Osteocyte (in vitro differentiated cells): ENCODE results near the gene MT3. TPM values are rescaled to one million over a fixed set of nuclear protein-coding genes. Genes with fewer than 3 reads are reported as not detected.

Experiments
- DNase-seq: peaks from one replicate; pipeline ENCODE4 v3.0.0; 2021; ENCODE audit warnings: mixed read lengths; ENCODE audit not compliant: unreplicated experiment; ENCODE audit errors: extremely low spot score
- H3K27ac Mint-ChIP-seq: one replicate; pipeline ENCODE4 v1.8.0; 2021; ENCODE audit warnings: mild to moderate bottlenecking, mixed read lengths; ENCODE audit not compliant: unreplicated experiment
- H3K27me3 Mint-ChIP-seq: one replicate; pipeline ENCODE4 v1.8.0; 2021; ENCODE audit warnings: mixed read lengths; ENCODE audit not compliant: unreplicated experiment
- H3K36me3 Mint-ChIP-seq: one replicate; pipeline ENCODE4 v1.8.0; 2021; ENCODE audit warnings: mixed read lengths; ENCODE audit not compliant: unreplicated experiment
- H3K4me1 Mint-ChIP-seq: one replicate; pipeline ENCODE4 v1.8.0; 2021; ENCODE audit warnings: mixed read lengths; ENCODE audit not compliant: unreplicated experiment
- H3K4me3 Mint-ChIP-seq: one replicate; pipeline ENCODE4 v1.8.0; 2021; ENCODE audit warnings: mild to moderate bottlenecking, moderate library complexity, mixed read lengths; ENCODE audit not compliant: unreplicated experiment
- H3K9me3 Mint-ChIP-seq: one replicate; pipeline ENCODE4 v1.8.0; 2021; ENCODE audit warnings: mixed read lengths; ENCODE audit not compliant: unreplicated experiment
- total RNA-seq: library from RNA; stranded (reverse); gene quantifications from 2 replicates; pipeline ENCODE4 v1.2.1, GENCODE V29; 2021
- TF ChIP-seq, protein P1 (sequence below): fragments of 200-600 bp; sonication (generic); IDR thresholded peaks from 2 replicates; pipeline ENCODE4 v1.5.0; 2021; ENCODE audit warnings: antibody characterized with exemption, mild to moderate bottlenecking, moderate library complexity

Gene MT3
- total RNA-seq, 1 donor from 2014 or later, result not detected

DNA sequence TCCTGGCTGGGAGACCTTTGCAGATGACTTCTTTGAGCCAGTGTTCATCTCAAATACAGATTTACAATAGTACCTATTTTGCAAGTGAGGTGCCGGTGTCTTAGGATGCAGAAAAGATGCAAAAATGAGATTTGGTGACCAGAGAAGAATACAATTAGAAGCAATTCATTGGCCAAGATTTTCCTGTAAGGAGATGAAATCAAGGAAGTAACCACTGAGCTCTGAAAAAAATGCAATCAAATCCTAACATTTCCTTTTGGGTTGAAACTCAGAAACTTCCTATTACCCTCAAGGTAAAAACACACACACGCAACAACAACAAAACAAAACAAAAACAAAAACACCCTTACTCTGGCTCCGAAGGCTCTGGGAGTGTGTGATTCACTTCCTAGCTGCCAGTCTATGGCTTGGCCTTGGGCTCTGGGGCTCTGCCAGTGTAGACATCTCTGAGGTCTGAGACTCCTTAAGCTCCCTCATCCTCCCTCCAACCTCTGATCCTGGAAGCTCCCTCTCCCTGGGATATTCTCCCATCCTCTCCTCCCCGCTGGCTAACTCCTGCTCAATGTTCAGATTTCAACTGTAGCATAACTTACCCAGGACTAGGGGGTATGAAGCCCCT is 41.3 kb upstream of the MT3 start:
- Mint-ChIP-seq H3K36me3 (no peaks in the 10 kb centered on the region), H3K4me1 (peaks cover 5% of the 10 kb centered on the region), H3K27ac (no peak overlapping the region), H3K27me3 (no peaks in the 10 kb centered on the region), H3K4me3 (no peak overlapping the region), H3K9me3 (no peaks in the 10 kb centered on the region)
- TF ChIP-seq, protein P1, sequence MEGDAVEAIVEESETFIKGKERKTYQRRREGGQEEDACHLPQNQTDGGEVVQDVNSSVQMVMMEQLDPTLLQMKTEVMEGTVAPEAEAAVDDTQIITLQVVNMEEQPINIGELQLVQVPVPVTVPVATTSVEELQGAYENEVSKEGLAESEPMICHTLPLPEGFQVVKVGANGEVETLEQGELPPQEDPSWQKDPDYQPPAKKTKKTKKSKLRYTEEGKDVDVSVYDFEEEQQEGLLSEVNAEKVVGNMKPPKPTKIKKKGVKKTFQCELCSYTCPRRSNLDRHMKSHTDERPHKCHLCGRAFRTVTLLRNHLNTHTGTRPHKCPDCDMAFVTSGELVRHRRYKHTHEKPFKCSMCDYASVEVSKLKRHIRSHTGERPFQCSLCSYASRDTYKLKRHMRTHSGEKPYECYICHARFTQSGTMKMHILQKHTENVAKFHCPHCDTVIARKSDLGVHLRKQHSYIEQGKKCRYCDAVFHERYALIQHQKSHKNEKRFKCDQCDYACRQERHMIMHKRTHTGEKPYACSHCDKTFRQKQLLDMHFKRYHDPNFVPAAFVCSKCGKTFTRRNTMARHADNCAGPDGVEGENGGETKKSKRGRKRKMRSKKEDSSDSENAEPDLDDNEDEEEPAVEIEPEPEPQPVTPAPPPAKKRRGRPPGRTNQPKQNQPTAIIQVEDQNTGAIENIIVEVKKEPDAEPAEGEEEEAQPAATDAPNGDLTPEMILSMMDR, result no peak
- DNase-seq, result no peak

DNA sequence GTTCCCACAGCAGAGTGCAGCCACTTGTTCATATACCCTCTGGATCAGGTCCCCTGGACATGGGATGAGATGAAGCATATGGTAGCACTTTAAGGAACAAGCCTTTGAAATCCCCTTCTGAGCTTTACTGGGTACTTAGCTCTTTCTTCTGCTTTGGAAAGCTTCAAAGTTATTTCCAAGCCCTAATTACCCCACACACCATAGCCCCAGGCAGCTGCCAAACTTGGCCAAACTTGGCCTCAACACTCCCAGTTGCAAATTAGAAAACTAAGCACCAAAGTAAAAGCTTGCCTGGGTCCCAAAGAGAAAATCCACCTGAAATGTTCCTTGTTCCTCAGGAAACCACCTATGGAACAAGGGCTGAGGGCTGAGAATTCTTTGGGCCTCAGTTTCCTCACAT is 40.2 kb upstream of the MT3 start:
- no peak overlapping the region for H3K4me3 Mint-ChIP-seq
- H3K9me3 Mint-ChIP-seq, result no peaks in the 10 kb centered on the region
- H3K27ac Mint-ChIP-seq, result no peak overlapping the region
- H3K4me1 Mint-ChIP-seq, result peaks cover 5% of the 10 kb centered on the region
- DNase-seq, result no peak
- no peaks in the 10 kb centered on the region for H3K36me3 Mint-ChIP-seq
- peaks cover 2% of the 10 kb centered on the region for H3K27me3 Mint-ChIP-seq
- TF ChIP-seq, protein P1, result no peak

DNA sequence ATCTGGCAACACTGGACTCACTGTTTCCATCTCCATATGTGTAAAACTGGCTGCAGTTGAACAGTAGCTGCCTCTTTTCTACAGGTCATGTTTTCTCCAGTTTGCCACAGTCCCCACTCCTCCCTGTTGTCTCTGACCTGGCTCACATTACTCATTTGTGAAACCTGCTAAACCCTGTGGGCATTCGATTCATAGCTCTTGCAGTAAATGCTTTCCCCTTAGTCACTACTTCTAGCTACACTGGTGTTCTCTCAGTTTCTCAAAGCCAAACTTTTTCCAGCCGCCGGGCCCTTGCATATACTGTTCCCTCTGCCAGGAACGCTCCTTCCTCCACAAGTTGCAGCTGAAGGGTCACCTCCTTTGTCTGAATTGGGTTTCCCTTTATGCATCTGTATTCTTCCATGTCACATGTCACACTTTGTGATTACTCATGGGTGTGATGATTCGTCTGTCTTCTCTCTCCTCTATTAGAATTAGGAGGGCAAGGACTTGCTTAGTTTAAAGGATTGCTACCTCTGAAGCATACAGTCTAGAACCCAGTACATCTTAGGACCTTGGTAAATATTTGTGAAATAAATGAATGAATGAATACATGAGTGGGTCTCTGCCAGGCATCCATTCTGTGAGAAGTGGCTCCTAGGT is 39.5 kb upstream of the MT3 start:
- Mint-ChIP-seq H3K36me3 (no peaks in the 10 kb centered on the region), H3K27me3 (peaks cover 2% of the 10 kb centered on the region), H3K9me3 (no peaks in the 10 kb centered on the region), H3K27ac (no peak overlapping the region), H3K4me1 (peaks cover 5% of the 10 kb centered on the region), H3K4me3 (no peak overlapping the region)
- TF ChIP-seq, protein P1, result no peak
- no peak for DNase-seq

DNA sequence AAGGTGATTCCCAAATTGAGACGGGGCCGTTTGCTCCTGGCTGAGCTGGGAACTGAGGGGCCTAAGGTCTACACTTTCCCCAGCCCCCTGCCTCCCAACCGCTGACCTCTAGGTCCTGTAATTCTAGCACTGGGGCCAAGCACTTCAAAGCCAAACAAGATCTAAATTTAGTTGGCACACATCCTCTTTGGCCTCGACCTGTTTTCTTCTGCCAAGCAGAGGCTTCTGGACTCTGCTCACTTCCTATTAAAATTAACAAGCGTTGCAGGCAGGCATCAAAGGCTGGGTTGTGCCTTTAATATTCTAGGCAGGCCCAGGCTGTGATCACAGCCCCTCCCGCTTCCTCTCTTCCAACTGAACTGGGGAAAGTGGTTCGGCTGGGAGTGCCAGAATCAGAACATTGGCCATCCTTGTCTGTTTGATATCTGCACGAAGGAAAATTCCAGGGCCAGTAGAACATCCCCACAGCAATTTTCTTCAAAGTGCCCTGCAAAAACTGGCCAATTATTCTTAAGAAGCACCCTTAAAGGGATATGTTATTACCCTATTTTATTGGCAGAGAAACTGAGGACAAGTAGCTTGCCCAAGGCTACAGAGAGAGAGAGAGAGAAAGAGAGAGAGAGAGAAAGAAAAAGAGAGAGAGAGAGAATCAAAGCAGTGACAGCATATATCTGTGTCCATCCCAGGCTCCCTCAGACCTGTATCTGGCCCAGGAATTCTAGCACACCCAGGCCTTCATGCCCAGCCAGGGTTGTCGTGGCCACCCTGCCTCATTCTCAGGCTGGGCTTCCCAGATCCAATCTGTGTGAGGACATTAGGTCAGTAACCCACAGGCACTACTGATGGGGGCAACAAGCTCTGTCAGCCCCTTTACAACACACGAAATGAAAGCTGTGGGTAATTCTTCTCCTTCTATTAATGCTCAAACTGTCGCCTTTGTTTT is 37.3 kb upstream of the MT3 start:
- Mint-ChIP-seq H3K27me3 (peaks cover 10% of the 10 kb centered on the region), H3K27ac (no peak overlapping the region), H3K36me3 (no peaks in the 10 kb centered on the region), H3K4me3 (no peak overlapping the region), H3K4me1 (peaks cover 5% of the 10 kb centered on the region), H3K9me3 (no peaks in the 10 kb centered on the region)
- no peak for DNase-seq
- TF ChIP-seq, protein P1, result no peak

DNA sequence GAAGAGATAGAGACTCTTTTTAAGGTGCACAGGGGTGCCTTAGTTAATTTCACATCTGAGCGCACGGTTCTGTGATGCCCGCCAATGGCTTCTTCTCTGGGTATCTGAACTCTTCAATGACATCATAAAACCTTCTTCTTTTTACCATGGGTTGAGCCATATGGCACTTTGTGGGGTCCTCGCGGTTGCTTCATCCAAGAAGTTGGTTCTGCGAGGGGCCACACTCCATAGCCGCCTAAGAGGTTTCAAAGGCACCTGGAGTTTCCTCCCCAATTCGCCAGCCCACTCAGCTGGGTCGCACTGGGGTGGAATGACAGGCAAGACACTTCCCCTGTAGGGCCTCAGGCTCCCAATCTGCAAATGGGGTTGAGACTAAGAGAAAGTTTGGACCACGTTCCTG is 34.9 kb upstream of the MT3 start:
- H3K9me3 Mint-ChIP-seq, result no peaks in the 10 kb centered on the region
- no peaks in the 10 kb centered on the region for H3K36me3 Mint-ChIP-seq
- no peak overlapping the region for H3K27ac Mint-ChIP-seq
- no peak for DNase-seq
- H3K4me1 Mint-ChIP-seq, result peaks cover 5% of the 10 kb centered on the region
- H3K4me3 Mint-ChIP-seq, result no peak overlapping the region
- H3K27me3 Mint-ChIP-seq, result peaks cover 10% of the 10 kb centered on the region
- TF ChIP-seq, protein P1, result no peak
